ENCODE data around the gene HINT2. TPM values are rescaled to one million over a fixed set of nuclear protein-coding genes. Genes with fewer than 3 reads are reported as not detected.

HINT2 gene
- 27.9 and 34.0 TPM in 2 replicates for total RNA-seq

GRCh38 chr9:35814841-35815543 lies at the start of gene HINT2:
HINT2 (minus strand) TSS chr9:35815042; CDS start chr9:35814979, 63 bp downstream.
- Mint-ChIP-seq H3K9me3 (no peaks in the 10 kb centered on the region), H3K36me3 (ENCODE audit: low read depth) (peaks cover 9% of the 10 kb centered on the region), H3K4me3 (peak within 1 kb of the TSS; percentile 98), H3K27me3 (no peaks in the 10 kb centered on the region), H3K4me1 (peaks cover 36% of the 10 kb centered on the region), H3K27ac (peak within 1 kb of the TSS; percentile 99)
- intact Hi-C loops (cut with micrococcal nuclease): loop anchor here (1.0 to 10.0 kb wide), 12 partner anchors 14 to 2000 kb away; partner anchors contain the start of genes CCDC107, GBA2, RGP1 and RMRP
- ChIA-PET POLR2A (interaction anchor here (0.8 to 1.9 kb wide), 16 partner anchors 8 to 325 kb away, joined by 3 to 18 read pairs (median 4); partner anchors contain the start of genes CCDC107, CREB3, FAM221B and GBA2), CTCF (interaction anchor here (1.0 to 4.1 kb wide), 4 partner anchors 12 to 67 kb away, joined by 3 to 31 read pairs (median 13); no protein-coding TSS in a partner anchor)
- ATAC-seq (ENCODE audit: low read depth): peak; percentile 83
- DNase-seq: peak; percentile 90
- no peak for TF ChIP-seq CTCF (IDR thresholded peaks at IDR 0.05)

GRCh38 chr9:35863583-35863982 lies 48.7 kb upstream of the HINT2 start:
- H3K9me3 Mint-ChIP-seq: no peaks in the 10 kb centered on the region
- peaks cover 3% of the 10 kb centered on the region for H3K4me1 Mint-ChIP-seq
- DNase-seq (no peak), ATAC-seq (ENCODE audit: low read depth) (no peak)
- intact Hi-C loops (cut with micrococcal nuclease): no loop called here
- no peak for TF ChIP-seq CTCF (IDR thresholded peaks at IDR 0.05)
- ChIA-PET CTCF (interaction anchor here (1.5 to 1.9 kb wide), 2 partner anchors 19 to 37 kb away, joined by 5 read pairs; no protein-coding TSS in a partner anchor), POLR2A (no interaction called here)
- no peak overlapping the region for H3K4me3 Mint-ChIP-seq
- no peak overlapping the region for H3K27ac Mint-ChIP-seq
- H3K27me3 Mint-ChIP-seq: peaks cover 15% of the 10 kb centered on the region
- H3K36me3 Mint-ChIP-seq (ENCODE audit: low read depth): no peaks in the 10 kb centered on the region

GRCh38 chr9:35862328-35862727 lies 47.5 kb upstream of the HINT2 start:
- intact Hi-C loops (cut with micrococcal nuclease): no loop called here

GRCh38 chr9:35861161-35861897 lies 46.5 kb upstream of the HINT2 start:
- H3K9me3 Mint-ChIP-seq: no peaks in the 10 kb centered on the region
- no peak overlapping the region for H3K4me3 Mint-ChIP-seq
- DNase-seq (no peak), ATAC-seq (ENCODE audit: low read depth) (no peak)
- no peak for TF ChIP-seq CTCF (IDR thresholded peaks at IDR 0.05)
- H3K27me3 Mint-ChIP-seq: peaks cover 15% of the 10 kb centered on the region
- H3K27ac Mint-ChIP-seq: no peak overlapping the region
- ChIA-PET CTCF (interaction anchor here (1.0 kb wide), 1 partner anchor 20 kb away, joined by 4 read pairs; no protein-coding TSS in a partner anchor), POLR2A (no interaction called here)
- H3K4me1 Mint-ChIP-seq: peaks cover 3% of the 10 kb centered on the region
- intact Hi-C loops (cut with micrococcal nuclease): no loop called here
- no peaks in the 10 kb centered on the region for H3K36me3 Mint-ChIP-seq (ENCODE audit: low read depth)

More at GRCh38 chr9:35862328-35862727, 47.5 kb upstream of the HINT2 start:
- ChIA-PET CTCF (interaction anchor here (1.0 kb wide), 1 partner anchor 20 kb away, joined by 4 read pairs; no protein-coding TSS in a partner anchor), POLR2A (no interaction called here)
- Mint-ChIP-seq H3K4me3 (no peak overlapping the region), H3K36me3 (ENCODE audit: low read depth) (no peaks in the 10 kb centered on the region), H3K9me3 (no peaks in the 10 kb centered on the region), H3K4me1 (peaks cover 3% of the 10 kb centered on the region), H3K27ac (no peak overlapping the region), H3K27me3 (peaks cover 15% of the 10 kb centered on the region)
- ATAC-seq (ENCODE audit: low read depth) (no peak), DNase-seq (no peak)
- TF ChIP-seq CTCF (IDR thresholded peaks at IDR 0.05): no peak

GRCh38 chr9:35859990-35860339 lies 45.1 kb upstream of the HINT2 start:
- intact Hi-C loops (cut with micrococcal nuclease): no loop called here
- H3K27ac Mint-ChIP-seq: no peak overlapping the region
- ChIA-PET CTCF (interaction anchor here (2.3 to 3.9 kb wide), 2 partner anchors 34 to 70 kb away, joined by 10 to 11 read pairs; no protein-coding TSS in a partner anchor), POLR2A (interaction anchor here (0.6 kb wide), 1 partner anchor 103 kb away, joined by 5 read pairs; no protein-coding TSS in a partner anchor)
- DNase-seq: no peak
- no peak for ATAC-seq (ENCODE audit: low read depth)
- TF ChIP-seq CTCF (IDR thresholded peaks at IDR 0.05): no peak
- H3K9me3 Mint-ChIP-seq: no peaks in the 10 kb centered on the region
- peaks cover 3% of the 10 kb centered on the region for H3K4me1 Mint-ChIP-seq
- H3K4me3 Mint-ChIP-seq: no peak overlapping the region
- peaks cover 15% of the 10 kb centered on the region for H3K27me3 Mint-ChIP-seq
- H3K36me3 Mint-ChIP-seq (ENCODE audit: low read depth): no peaks in the 10 kb centered on the region

Measured in activated B cell treated with CpG ODN at 0.5 μM for 24 hours (primary cell).